ENCODE data around the gene SLMAP. TPM values are rescaled to one million over a fixed set of nuclear protein-coding genes. Genes with fewer than 3 reads are reported as not detected.
A peak's percentile ranks its signal among the peaks of the same experiment; 100 is the strongest.

Gene SLMAP
- total and polyA plus RNA-seq, 7 experiments from 2014 or later: 20.2 to 77.1 (median 63.4) TPM

GRCh38 chr3:57770009-57770827 lies 14.1 kb downstream of the SLMAP start:
- H3K36me3 Mint-ChIP-seq: peaks cover 5 to 50% (median 19%) of the 10 kb centered on the region in 5 donors
- intact Hi-C loops (cut with micrococcal nuclease): no loop called here
- Histone ChIP-seq H3K9me3 (ENCODE audit: control insufficient read depth in 2 of 3, low read length in 3 of 3) (no peaks in the 10 kb centered on the region), H3K4me1 (ENCODE audit: control insufficient read depth in 2 of 2, insufficient read depth in 2 of 2, low read length in 2 of 2) (no peaks in the 10 kb centered on the region), H3K27me3 (ENCODE audit: control insufficient read depth in 2 of 2, insufficient read depth in 2 of 2, low read length in 2 of 2) (no peaks in the 10 kb centered on the region), H3K36me3 (ENCODE audit: control insufficient read depth in 2 of 3, insufficient read depth in 3 of 3, low read length in 3 of 3) (no peaks in the 10 kb centered on the region), H3K4me3 (ENCODE audit: low read length) (no peak overlapping the region), H3K27ac (ENCODE audit: low read depth, low read length) (no peak overlapping the region)
- H3K27me3 Mint-ChIP-seq: no peaks in the 10 kb centered on the region
- H3K4me1 Mint-ChIP-seq: peaks cover 18 to 68% (median 55%) of the 10 kb centered on the region in 7 donors
- peak overlapping the region in 1 of 9 donors; percentile 10 for H3K27ac Mint-ChIP-seq
- ChIA-PET POLR2A (no interaction called here), CTCF (interaction anchor here (0.7 kb wide), 1 partner anchor 31 kb away, joined by 3 read pairs; no protein-coding TSS in a partner anchor)
- DNase-seq (no peak), ATAC-seq (no peak)
- no peak overlapping the region for H3K4me3 Mint-ChIP-seq
- no peaks in the 10 kb centered on the region for H3K9me3 Mint-ChIP-seq

GRCh38 chr3:57772251-57772650 lies 16.1 kb downstream of the SLMAP start:
- H3K27me3 Mint-ChIP-seq: no peaks in the 10 kb centered on the region
- Histone ChIP-seq H3K9me3 (ENCODE audit: control insufficient read depth in 2 of 3, low read length in 3 of 3) (no peaks in the 10 kb centered on the region), H3K4me3 (ENCODE audit: low read length) (no peak overlapping the region), H3K27me3 (ENCODE audit: control insufficient read depth in 2 of 2, insufficient read depth in 2 of 2, low read length in 2 of 2) (no peaks in the 10 kb centered on the region), H3K4me1 (ENCODE audit: control insufficient read depth in 2 of 2, insufficient read depth in 2 of 2, low read length in 2 of 2) (no peaks in the 10 kb centered on the region), H3K27ac (ENCODE audit: low read depth, low read length) (no peak overlapping the region), H3K36me3 (ENCODE audit: control insufficient read depth in 2 of 3, insufficient read depth in 3 of 3, low read length in 3 of 3) (no peaks in the 10 kb centered on the region)
- CTCF ChIA-PET: interaction anchor here (0.7 kb wide), 1 partner anchor 26 kb away, joined by 4 read pairs; no protein-coding TSS in a partner anchor
- DNase-seq (no peak), ATAC-seq (no peak)
- H3K36me3 Mint-ChIP-seq: peaks cover 5 to 43% (median 13%) of the 10 kb centered on the region in 5 donors
- intact Hi-C loops (cut with micrococcal nuclease): loop anchor here in 1 of 2 donors (2.0 kb wide), 1 partner anchor 15 kb away; the partner anchor contains the start of gene SLMAP
- H3K4me3 Mint-ChIP-seq: no peak overlapping the region
- H3K4me1 Mint-ChIP-seq: peaks cover 14 to 63% (median 49%) of the 10 kb centered on the region in 7 donors
- H3K27ac Mint-ChIP-seq: no peak overlapping the region
- H3K9me3 Mint-ChIP-seq: no peaks in the 10 kb centered on the region
- POLR2A ChIA-PET: no interaction called here

- Mint-ChIP-seq H3K36me3 (peaks cover 0 to 30% (median 19%) of the 10 kb centered on the region in 5 donors), H3K4me1 (peaks cover 9 to 49% (median 40%) of the 10 kb centered on the region in 7 donors), H3K27me3 (no peaks in the 10 kb centered on the region), H3K4me3 (no peak overlapping the region), H3K27ac (peak overlapping the region in 1 of 9 donors; percentile 17), H3K9me3 (peaks cover 0 to 5% (median 0%) of the 10 kb centered on the region in 11 donors)
- ChIA-PET CTCF (no interaction called here), POLR2A (no interaction called here)
- no peak overlapping the region for H3K4me3 ChIP-seq (ENCODE audit: low read length)
- intact Hi-C loops (cut with micrococcal nuclease): no loop called here
- H3K36me3 ChIP-seq (ENCODE audit: control insufficient read depth in 2 of 3, insufficient read depth in 3 of 3, low read length in 3 of 3): no peaks in the 10 kb centered on the region
- no peaks in the 10 kb centered on the region for H3K9me3 ChIP-seq (ENCODE audit: control insufficient read depth in 2 of 3, low read length in 3 of 3)
- no peak for ATAC-seq
- H3K4me1 ChIP-seq (ENCODE audit: control insufficient read depth in 2 of 2, insufficient read depth in 2 of 2, low read length in 2 of 2): no peaks in the 10 kb centered on the region
- no peak for DNase-seq
- H3K27me3 ChIP-seq (ENCODE audit: control insufficient read depth in 2 of 2, insufficient read depth in 2 of 2, low read length in 2 of 2): no peaks in the 10 kb centered on the region
- H3K27ac ChIP-seq (ENCODE audit: low read depth, low read length): no peak overlapping the region
Measured at GRCh38 chr3:57777774-57778173, 21.7 kb downstream of the SLMAP start.

GRCh38 chr3:57778494-57778893 lies 22.4 kb downstream of the SLMAP start:
- no peaks in the 10 kb centered on the region for H3K27me3 Mint-ChIP-seq
- intact Hi-C loops (cut with micrococcal nuclease): no loop called here
- no peaks in the 10 kb centered on the region for H3K4me1 ChIP-seq (ENCODE audit: control insufficient read depth in 2 of 2, insufficient read depth in 2 of 2, low read length in 2 of 2)
- H3K4me3 ChIP-seq (ENCODE audit: low read length): no peak overlapping the region
- H3K27ac ChIP-seq (ENCODE audit: low read depth, low read length): no peak overlapping the region
- H3K27me3 ChIP-seq (ENCODE audit: control insufficient read depth in 2 of 2, insufficient read depth in 2 of 2, low read length in 2 of 2): no peaks in the 10 kb centered on the region
- H3K4me3 Mint-ChIP-seq: peak overlapping the region in 2 of 10 donors; percentile 9 to 20
- peaks cover 0 to 34% (median 27%) of the 10 kb centered on the region in 5 donors for H3K36me3 Mint-ChIP-seq
- DNase-seq (no peak), ATAC-seq (no peak)
- POLR2A ChIA-PET: no interaction called here
- CTCF ChIA-PET: no interaction called here
- no peaks in the 10 kb centered on the region for H3K36me3 ChIP-seq (ENCODE audit: control insufficient read depth in 2 of 3, insufficient read depth in 3 of 3, low read length in 3 of 3)
- H3K27ac Mint-ChIP-seq: peak overlapping the region in 1 of 9 donors; percentile 17
- peaks cover 0 to 5% (median 0%) of the 10 kb centered on the region in 11 donors for H3K9me3 Mint-ChIP-seq
- H3K9me3 ChIP-seq (ENCODE audit: control insufficient read depth in 2 of 3, low read length in 3 of 3): no peaks in the 10 kb centered on the region
- peaks cover 9 to 50% (median 40%) of the 10 kb centered on the region in 7 donors for H3K4me1 Mint-ChIP-seq

DNA sequence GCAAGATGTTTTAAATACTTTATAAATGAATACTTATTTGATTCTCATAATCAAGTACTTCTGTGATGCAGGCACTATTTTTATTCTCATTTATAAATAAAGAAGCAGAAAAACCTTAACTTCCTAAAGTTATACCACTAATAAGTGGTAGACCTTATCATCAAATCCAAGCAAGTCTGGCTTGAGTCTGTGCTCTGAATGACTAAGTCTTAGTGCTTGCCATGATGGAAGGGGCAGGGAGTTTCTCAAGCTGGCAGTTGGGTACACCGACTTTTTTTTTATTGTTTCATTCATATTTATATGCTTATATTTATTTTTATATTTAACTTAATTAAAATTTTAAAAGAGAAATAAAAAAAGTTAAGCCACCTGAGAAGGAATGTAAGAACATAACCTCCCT lies 23.6 kb downstream of the SLMAP start:
- CTCF ChIA-PET: no interaction called here
- no peak overlapping the region for H3K27ac Mint-ChIP-seq
- Histone ChIP-seq H3K27ac (ENCODE audit: low read depth, low read length) (no peak overlapping the region), H3K4me3 (ENCODE audit: low read length) (no peak overlapping the region), H3K4me1 (ENCODE audit: control insufficient read depth in 2 of 2, insufficient read depth in 2 of 2, low read length in 2 of 2) (peaks cover 3 to 6% of the 10 kb centered on the region in 2 donors), H3K9me3 (ENCODE audit: control insufficient read depth in 2 of 3, low read length in 3 of 3) (no peaks in the 10 kb centered on the region), H3K36me3 (ENCODE audit: control insufficient read depth in 2 of 3, insufficient read depth in 3 of 3, low read length in 3 of 3) (no peaks in the 10 kb centered on the region), H3K27me3 (ENCODE audit: control insufficient read depth in 2 of 2, insufficient read depth in 2 of 2, low read length in 2 of 2) (no peaks in the 10 kb centered on the region)
- POLR2A ChIA-PET: no interaction called here
- no peak for DNase-seq
- peaks cover 13 to 55% (median 48%) of the 10 kb centered on the region in 7 donors for H3K4me1 Mint-ChIP-seq
- peaks cover 0 to 5% (median 0%) of the 10 kb centered on the region in 11 donors for H3K9me3 Mint-ChIP-seq
- intact Hi-C loops (cut with micrococcal nuclease): no loop called here
- no peak overlapping the region for H3K4me3 Mint-ChIP-seq
- H3K27me3 Mint-ChIP-seq: no peaks in the 10 kb centered on the region
- ATAC-seq: no peak
- H3K36me3 Mint-ChIP-seq: peaks cover 0 to 33% (median 28%) of the 10 kb centered on the region in 5 donors

GRCh38 chr3:57783186-57784088 lies 27.3 kb downstream of the SLMAP start:
- Mint-ChIP-seq H3K27me3 (no peaks in the 10 kb centered on the region), H3K4me3 (peak overlapping the region in 3 of 10 donors; percentile 3 to 6 (median 4)), H3K27ac (no peak overlapping the region), H3K9me3 (peaks cover 0 to 5% (median 0%) of the 10 kb centered on the region in 11 donors), H3K4me1 (peaks cover 9 to 49% (median 38%) of the 10 kb centered on the region in 7 donors), H3K36me3 (peaks cover 0 to 31% (median 28%) of the 10 kb centered on the region in 5 donors)
- ATAC-seq (no peak), DNase-seq (no peak)
- intact Hi-C loops (cut with micrococcal nuclease): no loop called here
- CTCF ChIA-PET: no interaction called here
- Histone ChIP-seq H3K36me3 (ENCODE audit: control insufficient read depth in 2 of 3, insufficient read depth in 3 of 3, low read length in 3 of 3) (no peaks in the 10 kb centered on the region), H3K9me3 (ENCODE audit: control insufficient read depth in 2 of 3, low read length in 3 of 3) (no peaks in the 10 kb centered on the region), H3K27me3 (ENCODE audit: control insufficient read depth in 2 of 2, insufficient read depth in 2 of 2, low read length in 2 of 2) (no peaks in the 10 kb centered on the region), H3K27ac (ENCODE audit: low read depth, low read length) (no peak overlapping the region), H3K4me3 (ENCODE audit: low read length) (no peak overlapping the region), H3K4me1 (ENCODE audit: control insufficient read depth in 2 of 2, insufficient read depth in 2 of 2, low read length in 2 of 2) (peaks cover 6% of the 10 kb centered on the region in 2 donors)
- POLR2A ChIA-PET: interaction anchor here (1.1 kb wide), 1 partner anchor 16 kb away, joined by 4 read pairs; no protein-coding TSS in a partner anchor

Measured in naive thymus-derived CD4-positive, alpha-beta T cell (primary cell).